ENCODE data around the gene ST6GALNAC4.

GRCh38 chr9:127873886-127874285 lies 43.0 kb downstream of the ST6GALNAC4 start:
- TF ChIP-seq CTCF (optimal IDR thresholded peaks at IDR 0.05 in 1 of 3, IDR thresholded peaks at IDR 0.05 in 1 of 3, conservative IDR thresholded peaks at IDR 0.05 in 1 of 3; ENCODE audit: extremely low read depth in 1 of 3, insufficient read depth in 2 of 3, low read length in 3 of 3) (no peak), EZH2 (IDR thresholded peaks at IDR 0.05; ENCODE audit: low read length) (no peak)
